Measurements from ENCODE around the gene FARP1. TPM values are rescaled to one million over a fixed set of nuclear protein-coding genes. Genes with fewer than 3 reads are reported as not detected.

Gene FARP1
- total and polyA plus RNA-seq, 2 of the 8 experiments (the other 6 are each of a cell fraction or from before 2014, with no cell fraction given): 24.7 to 104 TPM

GRCh38 chr13:98320561-98321105 lies 177.7 kb downstream of the FARP1 start:
- H3K4me3 ChIP-seq (ENCODE audit: extremely low read depth in 1 of 4, insufficient read depth in 2 of 4, low read depth in 3 of 4, low read length in 4 of 4): no peak overlapping the region
- H3K36me3 ChIP-seq (ENCODE audit: control insufficient read depth in 2 of 4, insufficient read depth in 4 of 4, low read length in 3 of 4): no peaks in the 10 kb centered on the region
- no peak overlapping the region for H2AK5ac ChIP-seq (ENCODE audit: low read depth, low read length)
- H3K23me2 ChIP-seq (ENCODE audit: low read depth, low read length): peaks cover 2% of the 10 kb centered on the region; the same call in 1 of the 2 replicates
- H4K91ac ChIP-seq (replicated peaks; ENCODE audit: insufficient read length, low read length): no peak overlapping the region
- H4K5ac ChIP-seq (ENCODE audit: insufficient read length, low read depth, low read length): no peak overlapping the region
- 92% methylated on average over 9 of the region's 9 CpGs; no CpG with 5 or more reads in 1 of the 2 experiments for WGBS, 2 experiments (ENCODE audit: extremely low coverage in 1 of 2, insufficient coverage in 1 of 2, insufficient read length in 1 of 2, insufficient replicate concordance in 2 of 2, low coverage in 1 of 2, low lambda C conversion rate in 2 of 2, missing lambda C conversion rate in 1 of 2)
- H2BK15ac ChIP-seq (ENCODE audit: low read length): no peak overlapping the region
- no peak overlapping the region for H3K56ac ChIP-seq (replicated peaks; ENCODE audit: insufficient read length, low read depth, low read length)
- H2BK12ac ChIP-seq (ENCODE audit: low read depth, low read length): no peak overlapping the region
- no peak overlapping the region for H3K27ac ChIP-seq (ENCODE audit: low read depth, low read length)
- no peak overlapping the region for H2AFZ ChIP-seq (ENCODE audit: low read length)
- H3K9ac ChIP-seq (replicated peaks in 1 of 4; ENCODE audit: extremely low read depth in 1 of 4, low read depth in 3 of 4, low read length in 3 of 4): no peak overlapping the region
- no peak for TF ChIP-seq HDAC6 (IDR thresholded peaks at IDR 0.05; ENCODE audit: low read depth, low read length)
- TF ChIP-seq TCF12 (IDR thresholded peaks at IDR 0.05; ENCODE audit: low read depth, low read length): no peak
- no peak for TF ChIP-seq CBX8 (IDR thresholded peaks at IDR 0.05; ENCODE audit: borderline replicate concordance, low read depth, low read length)
- H3K9me3 ChIP-seq (ENCODE audit: insufficient read depth in 2 of 2, low read depth in 1 of 2, low read length in 1 of 2): no peaks in the 10 kb centered on the region
- FAIRE-seq (no peak), DNase-seq (ENCODE audit: low read depth in 1 of 2, low spot score in 2 of 2) (no peak)
- peaks cover 0 to 32% of the 10 kb centered on the region in 2 experiments; a peak in 2 of 4 replicates for H3K79me2 ChIP-seq (ENCODE audit: control insufficient read depth in 1 of 2, insufficient read depth in 2 of 2, low read length in 2 of 2)
- H3K27me3 ChIP-seq (replicated peaks in 1 of 4; ENCODE audit: control insufficient read depth in 3 of 4, extremely low read depth in 1 of 4, insufficient read depth in 3 of 4, low read length in 3 of 4): no peaks in the 10 kb centered on the region
- H3K14ac ChIP-seq (ENCODE audit: insufficient read length): no peak overlapping the region
- H2BK120ac ChIP-seq (replicated peaks; ENCODE audit: low read depth, low read length): no peak overlapping the region
- H3K79me1 ChIP-seq (ENCODE audit: low read depth, low read length): peaks cover 2% of the 10 kb centered on the region; the same call in 1 of the 2 replicates
- no peak overlapping the region for H3K4me2 ChIP-seq (ENCODE audit: insufficient read depth in 1 of 2, low read depth in 2 of 2, low read length in 2 of 2)
- H2BK5ac ChIP-seq (ENCODE audit: low read depth, low read length): no peak overlapping the region
- H4K8ac ChIP-seq (ENCODE audit: extremely low read depth, insufficient read depth, low read length): no peak overlapping the region
- H3K4me1 ChIP-seq (replicated peaks in 1 of 4; ENCODE audit: control insufficient read depth in 3 of 4, insufficient read depth in 4 of 4, low read length in 3 of 4): peaks cover 0 to 11% (median 10%) of the 10 kb centered on the region in 4 experiments; a peak in 5 of 7 replicates
- no peak overlapping the region for H3K18ac ChIP-seq (ENCODE audit: extremely low read depth, low read length)
- H3K4ac ChIP-seq (replicated peaks; ENCODE audit: insufficient read length, low read depth, low read length): no peak overlapping the region
- no peaks in the 10 kb centered on the region for H4K20me1 ChIP-seq (replicated peaks in 1 of 2; ENCODE audit: control insufficient read depth in 1 of 2, insufficient read depth in 2 of 2, low read length in 2 of 2)
- POLR2A ChIA-PET (ENCODE audit: partially characterized antibody): no interaction called here
- no peak overlapping the region for H3K23ac ChIP-seq (ENCODE audit: insufficient read length)
- CTCF ChIA-PET (ENCODE audit: partially characterized antibody): interaction anchor here (1.1 to 1.2 kb wide), 2 partner anchors 12 to 34 kb away, joined by 3 read pairs; no protein-coding TSS in a partner anchor
- no peak overlapping the region for H2BK20ac ChIP-seq (ENCODE audit: low read length)

Measured in H1 (cell line).